ENCODE measurements around the gene SIAE.
A peak's percentile ranks its signal among the peaks of the same experiment; 100 is the strongest.

Gene SIAE

DNA sequence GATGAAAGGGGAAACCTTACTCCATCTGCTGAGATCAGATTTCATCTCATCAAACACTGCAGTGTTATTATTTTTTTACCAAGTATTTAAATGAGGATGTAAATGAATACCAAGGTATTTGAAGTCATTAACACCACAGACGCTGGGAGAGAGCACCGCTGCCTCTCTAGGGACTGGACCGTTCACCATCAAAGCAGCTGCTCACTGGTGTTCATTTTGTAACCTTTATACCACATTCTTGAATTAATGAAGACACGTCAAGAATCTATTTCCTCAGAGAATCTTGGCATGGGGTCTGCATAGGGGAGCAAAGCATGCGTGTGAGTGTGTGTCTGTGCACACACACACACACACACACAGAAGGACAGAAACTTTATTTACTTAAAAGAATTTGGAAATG lies 15.6 kb downstream of the SIAE start:
- DNase-seq (ENCODE audit: low spot score), result no peak
- Histone ChIP-seq H3K4me3 (no peak overlapping the region), H3K27ac (no peak overlapping the region)
- TF ChIP-seq, protein P1, sequence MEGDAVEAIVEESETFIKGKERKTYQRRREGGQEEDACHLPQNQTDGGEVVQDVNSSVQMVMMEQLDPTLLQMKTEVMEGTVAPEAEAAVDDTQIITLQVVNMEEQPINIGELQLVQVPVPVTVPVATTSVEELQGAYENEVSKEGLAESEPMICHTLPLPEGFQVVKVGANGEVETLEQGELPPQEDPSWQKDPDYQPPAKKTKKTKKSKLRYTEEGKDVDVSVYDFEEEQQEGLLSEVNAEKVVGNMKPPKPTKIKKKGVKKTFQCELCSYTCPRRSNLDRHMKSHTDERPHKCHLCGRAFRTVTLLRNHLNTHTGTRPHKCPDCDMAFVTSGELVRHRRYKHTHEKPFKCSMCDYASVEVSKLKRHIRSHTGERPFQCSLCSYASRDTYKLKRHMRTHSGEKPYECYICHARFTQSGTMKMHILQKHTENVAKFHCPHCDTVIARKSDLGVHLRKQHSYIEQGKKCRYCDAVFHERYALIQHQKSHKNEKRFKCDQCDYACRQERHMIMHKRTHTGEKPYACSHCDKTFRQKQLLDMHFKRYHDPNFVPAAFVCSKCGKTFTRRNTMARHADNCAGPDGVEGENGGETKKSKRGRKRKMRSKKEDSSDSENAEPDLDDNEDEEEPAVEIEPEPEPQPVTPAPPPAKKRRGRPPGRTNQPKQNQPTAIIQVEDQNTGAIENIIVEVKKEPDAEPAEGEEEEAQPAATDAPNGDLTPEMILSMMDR (IDR thresholded peaks at IDR 0.05), result no peak

DNA sequence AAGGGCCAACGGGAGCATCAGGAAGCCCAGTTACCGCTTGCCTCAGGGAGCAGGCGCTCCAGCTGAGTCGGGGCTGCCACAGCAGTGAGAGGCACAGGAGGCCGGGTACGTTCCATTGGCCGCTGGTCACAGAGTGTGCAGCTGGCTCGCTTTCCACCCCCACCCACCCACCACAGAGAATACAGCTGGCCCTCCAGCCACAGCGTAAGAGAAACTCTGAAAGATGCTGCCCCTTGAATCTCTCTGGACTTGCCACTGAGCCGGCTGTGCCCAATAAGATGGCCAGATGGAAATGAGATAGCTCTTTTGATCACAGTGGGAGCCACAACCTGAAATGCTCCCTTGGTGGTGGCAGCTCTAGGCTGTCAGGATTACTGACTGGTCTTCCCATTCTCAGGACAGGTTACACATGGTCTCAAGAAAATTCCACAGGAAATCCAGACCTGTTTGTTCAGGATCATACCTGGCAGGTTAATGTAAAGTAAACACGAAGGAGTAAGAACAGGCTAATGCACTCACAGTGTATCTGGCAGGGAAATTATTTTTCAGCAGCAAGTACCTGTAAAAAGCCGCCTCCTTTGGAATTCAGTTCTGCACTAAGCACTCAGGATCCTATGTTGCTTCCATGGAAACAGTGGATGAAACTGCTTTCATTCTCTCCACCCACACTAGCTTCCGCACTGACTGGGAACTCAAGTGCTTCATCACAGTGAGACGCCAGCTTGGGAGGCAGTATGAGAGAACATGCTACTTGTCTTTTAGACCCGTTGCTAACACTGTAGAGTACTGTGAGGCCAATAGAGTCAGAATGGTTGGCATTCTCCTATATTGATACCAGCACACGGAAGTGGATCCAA lies 16.5 kb downstream of the SIAE start:
- DNase-seq (ENCODE audit: low spot score), result no peak
- no peak overlapping the region for H3K4me3 ChIP-seq
- no peak overlapping the region for H3K27ac ChIP-seq
- TF ChIP-seq, protein P1 (IDR thresholded peaks at IDR 0.05), result no peak

DNA sequence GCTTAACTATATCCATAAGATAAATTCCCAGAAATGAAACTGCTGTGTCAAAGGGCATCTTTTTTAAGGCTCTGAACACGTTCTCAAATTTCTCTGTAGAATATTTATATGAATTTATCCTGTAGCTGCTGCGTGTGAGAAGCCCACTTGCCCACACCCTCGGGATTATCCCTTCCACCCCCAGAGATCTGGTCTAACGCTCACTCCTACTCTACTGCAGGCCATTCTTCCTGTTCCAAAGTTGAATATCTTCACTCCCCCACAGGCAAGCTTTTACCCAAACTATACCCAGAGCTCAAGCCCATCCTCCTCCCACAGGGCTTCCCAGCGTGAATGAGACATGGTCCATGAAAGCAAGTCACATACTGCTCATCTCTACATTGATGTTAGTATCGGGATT lies 24.9 kb downstream of the SIAE start:
- TF ChIP-seq, protein P1 (IDR thresholded peaks at IDR 0.05), result no peak

DNA sequence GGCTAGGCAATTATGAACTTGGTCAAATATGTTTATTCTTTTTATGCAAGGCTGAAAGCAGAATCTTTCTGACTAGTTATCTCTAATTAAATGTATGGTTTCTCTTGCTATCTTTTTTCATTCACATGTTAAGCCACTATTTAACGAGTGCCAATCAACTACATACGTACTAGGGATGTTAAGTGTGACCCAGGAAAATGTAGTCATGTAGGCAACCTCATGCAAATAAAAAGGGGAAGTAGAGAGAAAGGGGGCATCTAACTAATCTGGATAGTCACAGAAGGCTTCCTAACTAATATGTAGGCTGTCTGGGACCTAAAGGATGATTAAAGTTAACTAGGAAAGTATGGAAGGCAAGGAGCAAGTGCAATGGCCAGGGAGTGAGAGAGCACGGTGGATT lies 27.4 kb downstream of the SIAE start:
- TF ChIP-seq, protein P1 (IDR thresholded peaks at IDR 0.05), result no peak
- no peak for DNase-seq (ENCODE audit: low spot score)
- H3K4me3 ChIP-seq, result no peak overlapping the region

More for the DNA sequence above, 24.9 kb downstream of the SIAE start:
- Histone ChIP-seq H3K4me3 (no peak overlapping the region), H3K27ac (no peak overlapping the region)
- DNase-seq (ENCODE audit: low spot score), result no peak

DNA sequence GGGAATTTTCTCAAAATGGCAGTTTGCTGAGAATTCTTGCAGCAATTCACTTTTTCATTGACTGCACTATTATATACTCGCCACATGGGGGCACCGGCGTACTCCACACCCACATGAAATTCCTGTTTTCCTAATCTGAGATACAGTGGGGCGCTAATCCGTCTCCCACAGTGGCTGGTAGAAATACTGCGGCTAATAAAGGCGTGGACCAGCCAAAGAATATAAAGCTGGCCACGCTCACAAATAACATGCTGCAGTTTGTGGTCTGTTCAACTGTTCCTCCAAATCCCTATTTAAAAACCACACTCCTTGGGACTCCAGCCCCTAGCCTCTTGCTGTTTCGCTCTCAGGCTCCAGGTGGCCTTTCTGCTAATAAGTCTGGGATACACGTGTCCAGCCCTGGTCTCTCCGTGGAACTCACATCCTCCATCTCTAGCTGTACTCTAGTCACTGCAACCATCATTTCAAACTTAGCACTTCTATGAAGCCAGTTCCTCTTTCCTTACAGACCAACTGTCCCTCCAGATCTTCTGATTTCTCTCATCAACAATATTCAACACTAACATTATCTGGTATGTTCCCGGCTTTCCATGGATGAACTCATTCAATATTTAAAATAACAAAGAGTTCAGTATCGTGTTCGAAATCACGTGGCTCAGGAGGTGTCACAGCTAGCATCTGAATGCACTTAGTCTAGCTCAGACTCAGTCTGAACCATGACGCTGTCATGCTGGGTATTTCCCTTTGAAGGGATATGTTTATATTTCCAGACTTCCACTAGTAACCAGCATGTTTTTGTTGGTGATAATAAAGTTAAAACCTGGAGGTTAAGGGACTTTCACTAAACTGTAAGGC lies 28.9 kb downstream of the SIAE start:
- DNase-seq (ENCODE audit: low spot score), result peak; percentile 76
- Histone ChIP-seq H3K27ac (peak overlapping the region; percentile 24 to 66), H3K4me3 (peak overlapping the region; percentile 60)
- TF ChIP-seq, protein P1 (IDR thresholded peaks at IDR 0.05), result peak; percentile 81

More for the DNA sequence above, 27.4 kb downstream of the SIAE start:
- no peak overlapping the region for H3K27ac ChIP-seq

DNA sequence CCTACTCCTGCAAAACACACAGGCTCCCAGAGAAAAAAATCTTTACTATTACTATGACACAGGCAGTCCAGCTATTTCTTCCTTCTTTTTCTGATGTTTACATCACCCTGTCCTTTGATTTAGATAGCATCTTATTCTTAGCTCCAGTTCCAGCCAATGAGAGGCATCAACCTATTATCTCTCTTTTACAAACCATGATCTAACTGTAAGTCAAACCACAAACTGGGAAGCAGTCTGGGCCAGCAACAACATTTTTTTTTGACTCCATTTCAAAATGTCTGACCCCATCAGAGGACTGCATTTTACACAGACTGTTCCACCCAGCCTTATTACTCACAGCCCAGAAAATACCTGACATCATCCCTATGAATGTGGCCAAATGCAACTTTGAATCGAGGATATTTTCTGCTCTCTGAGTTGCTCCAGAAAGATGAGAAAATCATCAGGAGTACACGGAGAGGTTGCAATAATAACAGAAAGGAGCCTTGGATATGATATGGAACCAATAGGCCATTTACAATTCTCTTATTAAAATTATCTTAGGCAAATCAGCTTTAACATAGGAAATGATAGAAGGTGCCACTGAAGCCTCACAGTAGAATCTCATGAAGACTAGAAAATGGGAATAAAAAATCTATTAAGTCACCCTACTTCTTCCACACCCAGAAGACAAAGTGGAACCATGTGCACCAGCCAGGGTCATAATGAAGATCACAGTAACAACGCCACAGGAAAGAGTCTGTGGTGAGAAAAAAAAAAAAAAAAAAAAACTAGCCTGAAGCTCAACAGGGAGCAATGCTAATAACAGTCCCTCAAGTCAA lies 29.7 kb downstream of the SIAE start:
- Histone ChIP-seq H3K4me3 (no peak overlapping the region), H3K27ac (peak overlapping the region; percentile 24 to 56)
- TF ChIP-seq, protein P1 (IDR thresholded peaks at IDR 0.05), result no peak
- no peak for DNase-seq (ENCODE audit: low spot score)

Measured in coronary artery (tissue), 2 donors.